EH (cell line): ENCODE results near the gene SLC22A23.
A peak's percentile ranks its signal among the peaks of the same experiment; 100 is the strongest.

Source experiments
- DNase-seq: peaks from one replicate; pipeline ENCODE4 v3.0.0-alpha.2; 2015; ENCODE audit warnings: low read depth

The SLC22A23 gene

GRCh38 chr6:3369985-3370360 lies 86.9 kb downstream of the SLC22A23 start:
- DNase-seq, result no peak

- DNase-seq, result no peak
Observed at GRCh38 chr6:3368685-3369084, 88.2 kb downstream of the SLC22A23 start.

DNA sequence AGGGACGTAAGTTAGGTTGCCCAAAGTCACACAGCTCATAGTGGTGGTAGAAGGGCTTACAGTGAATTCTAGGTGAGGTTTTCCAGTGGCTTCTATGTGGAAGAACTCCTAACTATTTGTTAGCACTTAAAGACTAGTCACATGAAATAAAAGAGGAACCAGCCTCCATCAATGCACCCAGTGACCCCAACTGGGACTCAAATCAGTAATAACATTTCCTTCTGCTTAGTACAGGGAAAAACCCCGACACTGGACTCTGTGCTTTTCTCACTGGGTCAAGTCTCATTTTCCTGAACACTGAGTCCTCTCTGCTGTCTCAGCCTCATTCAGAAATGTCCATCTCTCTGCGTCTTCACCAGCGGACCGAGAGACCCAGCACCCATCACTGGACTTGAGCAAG lies 89.2 kb downstream of the SLC22A23 start:
- no peak for DNase-seq

DNA sequence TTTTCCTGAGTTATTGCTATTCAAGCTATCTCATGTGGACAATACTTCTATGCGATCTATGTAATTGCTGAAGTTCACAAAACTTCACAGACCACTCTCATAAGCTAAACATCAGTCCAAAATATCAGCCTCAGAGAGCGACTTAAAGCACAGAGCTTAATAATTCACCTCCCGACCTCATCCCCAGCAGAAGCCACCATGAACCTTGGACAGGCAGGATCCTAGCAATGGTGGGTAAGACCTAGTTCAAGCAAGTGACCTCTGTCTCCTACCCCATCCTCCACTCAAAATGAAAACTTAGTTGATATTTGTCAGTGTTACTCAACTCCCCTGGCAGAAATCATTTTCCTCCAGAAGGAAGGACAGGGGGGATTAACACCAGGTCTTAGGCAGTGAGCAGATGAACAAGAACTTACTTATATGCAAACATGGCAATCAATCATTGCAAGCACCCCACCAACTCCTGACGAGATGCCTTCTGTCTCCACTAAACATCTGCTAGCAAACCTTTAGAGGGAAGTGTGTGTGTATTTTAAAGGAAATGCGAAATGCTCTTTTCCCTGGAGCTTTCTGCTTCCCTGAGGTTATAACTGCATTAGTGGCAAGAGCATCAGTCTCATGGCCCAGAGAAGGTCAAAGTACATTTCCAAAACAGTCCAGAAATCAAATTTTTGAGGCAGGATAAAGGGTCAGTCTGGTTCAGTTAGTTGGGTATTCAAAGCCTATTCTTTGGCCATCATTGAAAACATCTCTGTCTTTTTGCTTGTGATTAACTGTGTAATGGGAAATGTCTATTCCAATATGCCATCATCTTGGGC lies 90.0 kb downstream of the SLC22A23 start:
- DNase-seq, result no peak

DNA sequence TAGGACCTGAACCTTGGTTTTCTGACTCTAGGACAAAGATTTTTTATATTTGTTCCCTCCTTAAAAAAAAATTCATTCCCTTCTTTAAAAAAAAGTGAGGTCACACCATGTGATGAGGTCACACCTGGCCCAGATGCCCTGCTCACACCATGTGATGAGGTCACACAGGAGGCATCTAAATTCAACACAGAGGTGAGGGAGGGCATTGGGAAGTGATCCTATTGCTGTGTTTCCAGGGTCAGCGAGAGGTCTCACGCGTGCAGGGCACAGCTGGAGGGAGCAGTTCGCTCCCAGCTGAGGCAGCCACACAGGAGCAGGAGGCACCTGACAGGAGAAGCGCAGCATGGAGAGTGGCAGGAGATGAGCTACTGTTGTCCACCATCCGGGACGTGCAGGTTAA lies 92.5 kb downstream of the SLC22A23 start:
- DNase-seq, result no peak

DNA sequence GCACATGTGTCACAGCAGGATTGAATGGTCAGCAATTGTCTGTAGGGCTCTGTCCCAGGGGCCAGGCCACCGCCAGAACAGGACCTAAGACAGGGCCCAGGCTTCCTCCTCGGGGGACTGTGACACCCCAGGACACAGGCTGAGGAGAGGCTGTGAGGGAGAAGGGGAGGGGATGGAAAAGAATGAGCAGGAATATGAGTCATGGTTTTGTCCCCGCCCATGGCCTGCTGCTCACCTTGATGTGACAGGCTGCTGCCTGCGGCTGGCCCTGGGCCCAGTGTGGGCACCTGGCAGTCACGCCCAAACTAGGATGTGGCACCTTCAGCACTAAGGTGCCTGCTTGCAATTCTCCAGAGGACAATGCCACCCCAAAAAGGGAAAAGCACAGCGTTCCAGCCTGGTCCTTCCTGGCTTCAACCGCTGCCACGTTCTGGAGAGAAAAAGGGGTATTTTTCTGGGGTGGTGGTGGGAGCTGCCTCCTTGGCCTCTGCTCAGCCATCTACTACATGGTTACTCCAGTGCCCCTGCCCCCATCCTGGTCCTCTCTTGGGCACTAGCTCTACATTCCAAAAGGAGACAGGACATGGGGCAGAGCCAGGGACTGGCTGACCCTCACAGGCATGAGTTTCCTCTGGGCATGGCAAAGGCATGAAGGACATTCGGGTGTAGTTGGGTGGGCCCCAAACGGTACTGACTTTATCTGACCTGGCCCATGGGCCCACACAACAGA lies 93.4 kb downstream of the SLC22A23 start:
- DNase-seq, result no peak

- DNase-seq, result no peak
Observed at GRCh38 chr6:3361312-3362037, 95.4 kb downstream of the SLC22A23 start.

- no peak for DNase-seq
Observed at GRCh38 chr6:3360727-3361045, 96.2 kb downstream of the SLC22A23 start.

- no peak for DNase-seq
Observed at GRCh38 chr6:3359973-3360726, 96.7 kb downstream of the SLC22A23 start.

DNA sequence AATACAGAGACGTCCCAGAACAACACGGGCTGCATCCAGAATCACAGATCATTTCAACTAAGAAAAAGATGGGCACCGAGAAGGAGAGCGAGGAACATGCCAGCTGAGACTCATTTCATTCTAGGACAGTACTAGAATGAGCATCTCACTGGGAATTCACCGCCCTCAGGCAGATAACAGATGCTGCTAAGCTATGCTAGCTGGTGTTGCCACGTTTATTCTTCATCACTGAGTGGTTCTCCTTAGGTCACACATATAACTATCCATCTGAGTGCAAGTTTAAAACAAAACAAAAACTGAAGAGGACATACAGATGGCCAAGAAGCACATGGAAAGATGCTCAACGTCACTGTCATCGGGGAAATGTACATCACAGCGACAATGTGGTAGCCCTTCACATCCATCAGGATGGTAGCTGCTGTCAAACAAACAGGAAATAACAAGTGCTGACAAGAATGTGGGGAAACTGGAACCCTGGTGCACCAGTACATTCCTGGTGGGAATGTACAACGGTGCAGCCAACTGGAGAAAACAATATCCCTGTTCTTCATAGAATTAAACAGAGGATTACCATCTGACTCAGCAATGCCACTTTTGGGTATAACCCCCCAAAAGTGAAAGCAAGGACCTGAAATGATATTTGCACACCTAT lies 97.6 kb downstream of the SLC22A23 start:
- peak; percentile 53 for DNase-seq

DNA sequence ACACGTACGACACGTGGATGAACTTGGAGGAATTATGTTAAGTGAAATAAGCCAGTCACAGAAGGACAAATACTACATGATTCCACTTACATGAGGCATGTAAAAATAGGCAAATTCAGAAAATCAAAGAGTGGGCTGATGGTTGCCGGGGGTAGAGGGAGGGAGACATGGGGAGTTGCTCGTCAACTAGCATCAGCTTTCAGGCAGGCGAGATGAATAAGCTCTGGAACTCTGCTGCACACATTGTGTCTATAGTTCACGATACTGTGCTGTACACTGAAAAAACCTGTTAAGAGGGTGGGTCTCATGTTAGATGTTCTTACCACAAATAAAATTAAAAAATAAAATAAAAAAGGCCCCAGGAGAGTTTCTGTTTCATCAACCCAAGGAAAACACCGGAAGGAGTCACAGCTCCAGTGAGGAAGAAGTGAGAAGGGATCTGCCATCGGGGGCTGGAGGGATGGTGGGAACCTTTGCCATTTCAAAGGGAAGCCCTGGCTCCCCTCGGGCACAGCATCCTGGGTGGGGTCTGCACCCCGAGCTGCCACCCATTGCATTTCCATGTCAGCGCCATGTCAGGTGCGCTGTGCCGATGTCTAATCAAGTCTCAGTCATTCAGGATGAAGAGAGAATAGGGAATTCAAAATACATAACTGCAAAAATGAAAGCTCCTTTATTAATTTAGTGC lies 98.3 kb downstream of the SLC22A23 start:
- no peak for DNase-seq

DNA sequence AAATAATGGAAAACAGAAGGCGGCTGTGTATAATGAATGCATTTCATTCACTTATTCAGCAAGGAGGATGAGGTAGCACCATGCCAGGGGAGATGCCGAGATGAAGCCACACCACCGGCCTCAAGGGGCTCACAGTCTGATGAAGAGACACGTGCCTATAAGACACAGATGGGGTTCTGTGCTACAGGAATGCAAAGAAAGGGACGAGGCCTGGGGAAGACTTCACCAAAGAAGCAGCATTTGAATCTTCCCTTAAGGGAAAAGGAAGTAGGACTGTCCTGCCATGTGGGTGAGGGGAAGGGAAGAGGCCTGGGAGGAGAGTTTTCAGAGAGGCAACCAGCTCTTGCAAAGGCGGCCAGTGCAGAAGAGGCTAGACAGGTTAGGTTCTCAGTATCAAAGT lies 99.2 kb downstream of the SLC22A23 start:
- DNase-seq, result no peak

DNA sequence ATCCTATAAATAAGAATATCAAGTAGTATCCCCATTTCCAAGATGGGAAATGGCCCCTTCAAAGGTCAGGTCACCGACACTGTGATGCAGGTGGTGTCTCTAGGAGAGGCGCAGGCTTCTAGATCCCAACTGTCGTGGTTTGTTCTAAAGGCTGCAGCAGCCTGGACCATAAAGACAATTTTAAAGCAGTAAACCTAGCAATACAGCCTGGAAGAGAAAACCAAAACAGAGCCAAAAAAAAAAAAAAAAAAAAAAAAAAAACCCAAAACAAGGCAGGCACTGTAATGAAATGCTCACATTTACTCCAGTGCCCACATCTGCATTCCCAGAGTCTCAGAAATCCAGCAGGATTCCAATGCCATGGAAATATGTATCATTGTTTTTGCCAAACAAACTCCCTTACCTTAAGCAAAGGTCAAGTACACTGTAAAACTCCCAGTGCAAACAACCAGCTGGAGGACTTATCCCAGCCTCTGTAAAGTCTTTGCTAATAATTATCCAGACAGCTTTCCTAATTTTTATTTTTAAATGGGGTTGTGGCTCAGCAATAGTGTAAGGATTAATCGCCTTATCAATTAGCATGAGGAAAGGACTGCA lies 99.9 kb downstream of the SLC22A23 start:
- DNase-seq, result no peak

GRCh38 chr6:3356056-3356823 lies 100.6 kb downstream of the SLC22A23 start:
- peak; percentile 69 for DNase-seq

- peak; percentile 44 for DNase-seq
Observed at GRCh38 chr6:3355358-3356055, 101.3 kb downstream of the SLC22A23 start.

DNA sequence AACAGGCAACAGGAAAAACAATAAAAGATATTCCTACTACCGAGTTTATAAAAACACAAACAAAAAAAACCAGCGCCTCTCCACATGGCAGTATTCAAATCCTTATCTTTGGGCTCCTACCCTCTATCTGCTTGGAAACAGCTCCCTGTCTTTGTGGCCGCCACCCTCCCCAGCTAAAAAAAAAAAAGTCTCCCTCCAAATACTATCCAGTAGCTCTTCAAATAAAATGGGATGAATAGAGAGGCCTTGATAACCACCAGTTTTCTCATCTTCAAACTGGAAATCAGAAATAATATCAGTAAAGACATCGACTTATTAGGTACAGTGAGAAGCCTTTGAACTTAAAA lies 101.9 kb downstream of the SLC22A23 start:
- DNase-seq, result no peak

DNA sequence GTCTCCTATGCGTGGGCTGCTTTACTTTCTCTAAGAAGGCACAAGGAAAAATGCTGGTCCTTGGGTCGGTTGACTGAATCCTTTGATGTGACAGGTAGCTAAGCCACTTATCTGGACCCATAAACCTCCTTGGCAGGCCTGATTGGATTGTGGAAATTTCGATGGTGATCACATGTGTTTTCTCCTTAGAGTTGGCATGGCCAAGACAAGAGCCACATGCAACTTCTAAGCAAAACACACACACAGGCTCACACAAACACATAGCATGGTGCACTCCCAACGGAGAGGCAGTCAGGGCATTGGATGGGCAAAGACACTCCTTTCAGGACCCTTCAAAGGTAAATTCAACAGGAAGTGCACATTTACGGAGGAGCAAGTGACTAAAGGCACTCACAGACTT lies 102.9 kb downstream of the SLC22A23 start:
- DNase-seq, result no peak

GRCh38 chr6:3353213-3353903 lies 103.5 kb downstream of the SLC22A23 start:
- no peak for DNase-seq

DNA sequence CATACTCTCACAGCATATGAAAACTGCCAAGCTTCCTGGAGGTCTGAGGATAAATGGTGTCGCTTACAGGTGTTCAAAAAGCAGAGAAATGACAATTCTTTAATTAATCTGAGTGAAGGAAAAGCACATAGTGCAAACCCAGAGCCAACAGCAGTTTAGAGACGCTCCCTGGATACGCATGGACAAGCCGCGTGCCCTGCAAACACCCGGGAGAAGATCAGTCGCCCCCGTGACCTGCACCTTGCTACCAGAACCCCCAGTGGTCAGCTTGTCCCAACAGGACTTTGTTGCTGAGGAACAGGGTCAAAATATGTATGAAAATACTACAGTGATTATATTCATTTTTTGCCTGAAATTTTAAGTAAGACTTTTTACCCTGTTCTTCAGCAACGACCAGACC lies 104.2 kb downstream of the SLC22A23 start:
- DNase-seq, result no peak
